Astrocyte (in vitro differentiated cells and primary cell): Measurements from ENCODE around the gene ULK3. TPM values are rescaled to one million over a fixed set of nuclear protein-coding genes. Genes with fewer than 3 reads are reported as not detected.

Experiments used
- DNase-seq: peaks from one replicate; pipeline ENCODE4 v3.0.0-alpha.2; 2010; ENCODE audit warnings: low read depth
- FAIRE-seq: peaks from 2 replicates; lab custom pipeline; 2011; peaks lifted over from hg19 to GRCh38; lab: Jason Lieb, UNC
- H2AFZ ChIP-seq: 2 replicates; pipeline ENCODE4 v1.6.0; 2012; ENCODE audit warnings: low read depth, low read length, inconsistent platforms
- H3K27ac ChIP-seq: 2 replicates; pipeline ENCODE4 v1.5.1; 2011; ENCODE audit warnings: low read depth, low read length, inconsistent platforms
- H3K27me3 ChIP-seq: 2 replicates; pipeline ENCODE4 v1.6.0; 2011; ENCODE audit warnings: low read length, inconsistent platforms; ENCODE audit not compliant: insufficient read depth
- H3K36me3 ChIP-seq: 2 replicates; pipeline ENCODE4 v1.5.1; 2011; ENCODE audit warnings: low read length, inconsistent platforms; ENCODE audit not compliant: insufficient read depth
- H3K4me1 ChIP-seq: 2 replicates; pipeline ENCODE4 v1.5.1; 2011; ENCODE audit warnings: low read length, inconsistent platforms; ENCODE audit not compliant: insufficient read depth
- H3K4me2 ChIP-seq: 2 replicates; pipeline ENCODE4 v1.6.0; 2012; ENCODE audit warnings: low read length, inconsistent platforms
- H3K4me3 ChIP-seq: 2 replicates; pipeline ENCODE4 v1.5.1; 2011; ENCODE audit warnings: low read depth, mild to moderate bottlenecking, low read length, inconsistent platforms; ENCODE audit not compliant: insufficient read depth
- H3K79me2 ChIP-seq: 2 replicates; pipeline ENCODE4 v1.6.0; 2012; ENCODE audit warnings: mild to moderate bottlenecking, low read length, inconsistent platforms; ENCODE audit not compliant: insufficient read depth
- H3K9ac ChIP-seq: 2 replicates; pipeline ENCODE4 v1.6.0; 2012; ENCODE audit warnings: mild to moderate bottlenecking, low read length, inconsistent platforms
- H3K9me3 ChIP-seq: 2 replicates; pipeline ENCODE4 v1.5.1; 2012; ENCODE audit warnings: low read depth, mild to moderate bottlenecking, low read length, inconsistent platforms; ENCODE audit not compliant: insufficient read depth
- H4K20me1 ChIP-seq: 2 replicates; pipeline ENCODE4 v1.6.0; 2012; ENCODE audit warnings: low read length, inconsistent platforms; ENCODE audit not compliant: insufficient read depth
- H3K27ac Mint-ChIP-seq: one replicate; pipeline ENCODE4 v1.8.0; 2021; ENCODE audit warnings: mild to moderate bottlenecking, mixed read lengths; ENCODE audit not compliant: unreplicated experiment
- H3K27me3 Mint-ChIP-seq: one replicate; pipeline ENCODE4 v1.8.0; 2021; ENCODE audit warnings: low read depth, mixed read lengths; ENCODE audit not compliant: unreplicated experiment
- H3K36me3 Mint-ChIP-seq: one replicate; pipeline ENCODE4 v1.8.0; 2021; ENCODE audit warnings: low read depth, mixed read lengths; ENCODE audit not compliant: unreplicated experiment
- H3K4me1 Mint-ChIP-seq: one replicate; pipeline ENCODE4 v1.8.0; 2021; ENCODE audit warnings: low read depth, mixed read lengths; ENCODE audit not compliant: unreplicated experiment
- H3K4me3 Mint-ChIP-seq: one replicate; pipeline ENCODE4 v1.8.0; 2021; ENCODE audit warnings: mild to moderate bottlenecking, moderate library complexity, mixed read lengths; ENCODE audit not compliant: unreplicated experiment
- H3K9me3 Mint-ChIP-seq: one replicate; pipeline ENCODE4 v1.8.0; 2021; ENCODE audit warnings: mild to moderate bottlenecking, mixed read lengths; ENCODE audit not compliant: unreplicated experiment
- CTCF ChIP-seq: IDR thresholded peaks from 2 replicates; pipeline ENCODE4 v1.5.1; 2011; ENCODE audit warnings: low read depth, mild to moderate bottlenecking, inconsistent platforms, low read length, moderate library complexity; ENCODE audit not compliant: insufficient read depth
- EZH2 ChIP-seq: IDR thresholded peaks from 2 replicates; pipeline ENCODE4 v1.6.1; 2012; ENCODE audit warnings: mild to moderate bottlenecking, low read length, inconsistent platforms; ENCODE audit not compliant: insufficient read depth
- total RNA-seq: library from RNA; stranded (reverse); gene quantifications from 2 replicates; pipeline ENCODE4 v1.2.1, GENCODE V29; 2021

The ULK3 gene
- total RNA-seq, 1 donor from 2014 or later, result 15.6 TPM

GRCh38 chr15:74816624-74817369 is 26.2 kb downstream of the ULK3 start:
- no peak overlapping the region for H3K9ac ChIP-seq
- FAIRE-seq (no peak), DNase-seq (no peak)
- no peak overlapping the region for H2AFZ ChIP-seq
- H3K4me2 ChIP-seq, result no peak overlapping the region
- peaks cover 8% of the 10 kb centered on the region for H3K4me1 ChIP-seq
- Mint-ChIP-seq H3K27ac (no peak overlapping the region), H3K27me3 (peaks cover 13% of the 10 kb centered on the region), H3K4me3 (no peak overlapping the region), H3K4me1 (peaks cover 7% of the 10 kb centered on the region), H3K36me3 (no peaks in the 10 kb centered on the region), H3K9me3 (no peaks in the 10 kb centered on the region)
- no peaks in the 10 kb centered on the region for H3K27me3 ChIP-seq
- no peaks in the 10 kb centered on the region for H3K9me3 ChIP-seq
- no peak overlapping the region for H3K4me3 ChIP-seq
- no peaks in the 10 kb centered on the region for H4K20me1 ChIP-seq
- H3K27ac ChIP-seq, result no peak overlapping the region
- H3K79me2 ChIP-seq, result no peaks in the 10 kb centered on the region
- no peak for TF ChIP-seq EZH2
- TF ChIP-seq CTCF, result no peak
- H3K36me3 ChIP-seq, result no peaks in the 10 kb centered on the region

- Histone ChIP-seq H3K79me2 (no peaks in the 10 kb centered on the region), H3K4me3 (no peak overlapping the region), H3K4me2 (no peak overlapping the region), H3K27me3 (no peaks in the 10 kb centered on the region), H3K27ac (no peak overlapping the region), H3K36me3 (no peaks in the 10 kb centered on the region), H3K9me3 (no peaks in the 10 kb centered on the region), H3K9ac (no peak overlapping the region), H2AFZ (no peak overlapping the region), H3K4me1 (peaks cover 8% of the 10 kb centered on the region), H4K20me1 (no peaks in the 10 kb centered on the region)
- no peaks in the 10 kb centered on the region for H3K9me3 Mint-ChIP-seq
- H3K4me1 Mint-ChIP-seq, result peaks cover 7% of the 10 kb centered on the region
- H3K27ac Mint-ChIP-seq, result no peak overlapping the region
- H3K27me3 Mint-ChIP-seq, result peaks cover 11% of the 10 kb centered on the region
- no peaks in the 10 kb centered on the region for H3K36me3 Mint-ChIP-seq
- H3K4me3 Mint-ChIP-seq, result no peak overlapping the region
- no peak for TF ChIP-seq EZH2
- no peak for TF ChIP-seq CTCF
- FAIRE-seq (no peak), DNase-seq (no peak)
Measured at GRCh38 chr15:74815961-74816360, 27.0 kb downstream of the ULK3 start.
